ENCODE measurements around the gene ALCAM.

Gene ALCAM

GRCh38 chr3:105323274-105323599 is 43.5 kb upstream of the ALCAM start:
- DNase-seq: no peak
- no peak for TF ChIP-seq EZH2 (optimal IDR thresholded peaks at IDR 0.05; ENCODE audit: low read depth, low read length)
- TF ChIP-seq, protein P1, sequence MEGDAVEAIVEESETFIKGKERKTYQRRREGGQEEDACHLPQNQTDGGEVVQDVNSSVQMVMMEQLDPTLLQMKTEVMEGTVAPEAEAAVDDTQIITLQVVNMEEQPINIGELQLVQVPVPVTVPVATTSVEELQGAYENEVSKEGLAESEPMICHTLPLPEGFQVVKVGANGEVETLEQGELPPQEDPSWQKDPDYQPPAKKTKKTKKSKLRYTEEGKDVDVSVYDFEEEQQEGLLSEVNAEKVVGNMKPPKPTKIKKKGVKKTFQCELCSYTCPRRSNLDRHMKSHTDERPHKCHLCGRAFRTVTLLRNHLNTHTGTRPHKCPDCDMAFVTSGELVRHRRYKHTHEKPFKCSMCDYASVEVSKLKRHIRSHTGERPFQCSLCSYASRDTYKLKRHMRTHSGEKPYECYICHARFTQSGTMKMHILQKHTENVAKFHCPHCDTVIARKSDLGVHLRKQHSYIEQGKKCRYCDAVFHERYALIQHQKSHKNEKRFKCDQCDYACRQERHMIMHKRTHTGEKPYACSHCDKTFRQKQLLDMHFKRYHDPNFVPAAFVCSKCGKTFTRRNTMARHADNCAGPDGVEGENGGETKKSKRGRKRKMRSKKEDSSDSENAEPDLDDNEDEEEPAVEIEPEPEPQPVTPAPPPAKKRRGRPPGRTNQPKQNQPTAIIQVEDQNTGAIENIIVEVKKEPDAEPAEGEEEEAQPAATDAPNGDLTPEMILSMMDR (IDR thresholded peaks at IDR 0.05; ENCODE audit: low read length): no peak
- no peak for TF ChIP-seq EZH2phosphoT487 (IDR thresholded peaks at IDR 0.05; ENCODE audit: low read length)
- Histone ChIP-seq H3K4me2 (ENCODE audit: low read depth, low read length) (no peak overlapping the region), H2AFZ (ENCODE audit: low read length) (no peak overlapping the region), H3K27me3 (replicated peaks; ENCODE audit: insufficient read depth, low read length) (no peaks in the 10 kb centered on the region), H3K9me2 (replicated peaks; ENCODE audit: insufficient read depth, low read length) (no peaks in the 10 kb centered on the region), H3K79me2 (ENCODE audit: low read length) (no peaks in the 10 kb centered on the region), H3K9ac (ENCODE audit: low read length) (no peak overlapping the region), H3K4me1 (ENCODE audit: low read length) (no peaks in the 10 kb centered on the region), H3K36me3 (replicated peaks; ENCODE audit: insufficient read depth, low read length) (no peaks in the 10 kb centered on the region), H3K27ac (ENCODE audit: low read length) (no peak overlapping the region), H3F3A (ENCODE audit: insufficient read depth, low read length) (no peaks in the 10 kb centered on the region), H3K9me3 (replicated peaks; ENCODE audit: insufficient read depth, low read length) (no peaks in the 10 kb centered on the region), H4K20me1 (ENCODE audit: insufficient read depth, low read length) (no peaks in the 10 kb centered on the region), H3K4me3 (ENCODE audit: low read length) (no peak overlapping the region)

- Histone ChIP-seq H3K27me3 (replicated peaks; ENCODE audit: insufficient read depth, low read length) (no peaks in the 10 kb centered on the region), H3K79me2 (ENCODE audit: low read length) (no peaks in the 10 kb centered on the region)
- no peak for TF ChIP-seq EZH2 (optimal IDR thresholded peaks at IDR 0.05; ENCODE audit: low read depth, low read length)
- TF ChIP-seq, protein P1 (IDR thresholded peaks at IDR 0.05; ENCODE audit: low read length): no peak
- TF ChIP-seq EZH2phosphoT487 (IDR thresholded peaks at IDR 0.05; ENCODE audit: low read length): no peak
Observed at GRCh38 chr3:105324951-105325350, 41.8 kb upstream of the ALCAM start.

DNA sequence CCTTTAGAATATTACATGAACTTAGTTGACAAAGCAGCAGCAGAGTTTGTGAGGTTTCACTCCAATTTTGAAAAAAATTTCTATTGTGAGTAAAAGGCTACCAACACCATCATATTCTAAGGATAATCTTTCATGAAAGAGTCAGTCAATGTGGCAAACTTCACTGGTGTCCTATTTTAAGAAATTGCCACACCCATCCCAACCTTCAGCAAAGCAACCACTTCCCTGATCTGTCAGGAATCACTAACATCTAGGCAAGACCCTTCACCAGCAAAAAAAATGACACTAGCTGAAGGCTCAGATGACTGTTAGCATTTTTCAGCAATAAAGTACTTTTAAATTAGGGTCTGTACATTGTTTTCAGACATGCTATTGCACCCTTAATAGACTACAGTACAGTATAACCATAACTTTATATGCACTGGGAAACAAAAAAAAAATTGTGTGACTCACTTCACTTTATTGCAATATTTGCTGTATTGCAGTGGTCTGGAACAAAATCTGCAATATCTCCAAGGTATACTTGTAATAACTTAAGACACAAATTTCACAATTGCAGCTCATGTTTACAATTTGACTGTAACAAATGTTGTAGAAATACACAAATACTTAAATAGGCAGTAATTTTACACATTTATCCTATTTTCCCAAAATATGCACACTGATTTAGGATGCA is 38.9 kb upstream of the ALCAM start:
- H3K4me3 ChIP-seq (ENCODE audit: low read length): no peak overlapping the region
- DNase-seq: no peak
- H3K36me3 ChIP-seq (replicated peaks; ENCODE audit: insufficient read depth, low read length): no peaks in the 10 kb centered on the region
- H3K27ac ChIP-seq (ENCODE audit: low read length): no peak overlapping the region
- H3K4me1 ChIP-seq (ENCODE audit: low read length): no peaks in the 10 kb centered on the region
- no peak overlapping the region for H3K4me2 ChIP-seq (ENCODE audit: low read depth, low read length)
- H4K20me1 ChIP-seq (ENCODE audit: insufficient read depth, low read length): no peaks in the 10 kb centered on the region
- H3K79me2 ChIP-seq (ENCODE audit: low read length): no peaks in the 10 kb centered on the region
- H3K9me2 ChIP-seq (replicated peaks; ENCODE audit: insufficient read depth, low read length): no peaks in the 10 kb centered on the region
- no peaks in the 10 kb centered on the region for H3K9me3 ChIP-seq (replicated peaks; ENCODE audit: insufficient read depth, low read length)
- H3K9ac ChIP-seq (ENCODE audit: low read length): no peak overlapping the region
- no peaks in the 10 kb centered on the region for H3K27me3 ChIP-seq (replicated peaks; ENCODE audit: insufficient read depth, low read length)
- no peaks in the 10 kb centered on the region for H3F3A ChIP-seq (ENCODE audit: insufficient read depth, low read length)
- H2AFZ ChIP-seq (ENCODE audit: low read length): no peak overlapping the region
- TF ChIP-seq, protein P1 (IDR thresholded peaks at IDR 0.05; ENCODE audit: low read length): no peak
- TF ChIP-seq EZH2 (optimal IDR thresholded peaks at IDR 0.05; ENCODE audit: low read depth, low read length): no peak
- TF ChIP-seq EZH2phosphoT487 (IDR thresholded peaks at IDR 0.05; ENCODE audit: low read length): no peak

More at GRCh38 chr3:105324951-105325350, 41.8 kb upstream of the ALCAM start:
- H3K9me3 ChIP-seq (replicated peaks; ENCODE audit: insufficient read depth, low read length): no peaks in the 10 kb centered on the region
- no peaks in the 10 kb centered on the region for H3K4me1 ChIP-seq (ENCODE audit: low read length)
- no peak overlapping the region for H3K27ac ChIP-seq (ENCODE audit: low read length)
- H3F3A ChIP-seq (ENCODE audit: insufficient read depth, low read length): no peaks in the 10 kb centered on the region
- H3K36me3 ChIP-seq (replicated peaks; ENCODE audit: insufficient read depth, low read length): no peaks in the 10 kb centered on the region
- H4K20me1 ChIP-seq (ENCODE audit: insufficient read depth, low read length): no peaks in the 10 kb centered on the region
- no peak overlapping the region for H2AFZ ChIP-seq (ENCODE audit: low read length)
- no peak overlapping the region for H3K9ac ChIP-seq (ENCODE audit: low read length)
- no peak overlapping the region for H3K4me3 ChIP-seq (ENCODE audit: low read length)
- H3K9me2 ChIP-seq (replicated peaks; ENCODE audit: insufficient read depth, low read length): no peaks in the 10 kb centered on the region
- H3K4me2 ChIP-seq (ENCODE audit: low read depth, low read length): no peak overlapping the region
- DNase-seq: no peak
